ENCODE measurements around the gene GMDS.
A peak's percentile ranks its signal among the peaks of the same experiment; 100 is the strongest.

Gene GMDS

GRCh38 chr6:1576166-1576565 lies 669.2 kb downstream of the GMDS start:
- no peak for DNase-seq

- peak in 1 of 2 experiments; percentile 58 for DNase-seq
These were observed 670.0 kb downstream of the GMDS start for GRCh38 chr6:1575210-1576041.

GRCh38 chr6:1574890-1575209 lies 670.6 kb downstream of the GMDS start:
- DNase-seq = no peak

GRCh38 chr6:1574083-1574761 lies 671.2 kb downstream of the GMDS start:
- DNase-seq = peak in 1 of 2 experiments; percentile 72
